HG03432 (cell line): Measurements from ENCODE around the gene UBR1.

ENCODE experiments used
- ATAC-seq: cut with Tn5 transposase; IDR thresholded peaks from one replicate; pipeline ENCODE4 v1.9.1; 2021; ENCODE audit warnings: mild to moderate bottlenecking, moderate library complexity; ENCODE audit not compliant: unreplicated experiment

UBR1 gene

GRCh38 chr15:43111354-43111753, 5.5 kb upstream of the UBR1 start:
- ATAC-seq: no peak

GRCh38 chr15:43107751-43108150, 1.9 kb upstream of the UBR1 start:
- ATAC-seq: no peak

GRCh38 chr15:43106486-43106829, 620 bp upstream of the UBR1 start:
- ATAC-seq: no peak

GRCh38 chr15:43105077-43105736, 631 bp downstream of the UBR1 start:
- ATAC-seq: peak; percentile 9

GRCh38 chr15:43104426-43104825, 1.4 kb downstream of the UBR1 start:
- no peak for ATAC-seq

GRCh38 chr15:43103907-43104306, 1.9 kb downstream of the UBR1 start:
- ATAC-seq: no peak

GRCh38 chr15:43102187-43102586, 3.7 kb downstream of the UBR1 start:
- no peak for ATAC-seq

GRCh38 chr15:43100971-43101370, 4.9 kb downstream of the UBR1 start:
- ATAC-seq: no peak

- ATAC-seq: no peak
These were observed 6.6 kb downstream of the UBR1 start for GRCh38 chr15:43099105-43099845.

- no peak for ATAC-seq
These were observed 9.4 kb downstream of the UBR1 start for GRCh38 chr15:43096411-43096810.

- no peak for ATAC-seq
These were observed 10.0 kb downstream of the UBR1 start for GRCh38 chr15:43095708-43096347.

- ATAC-seq: no peak
These were observed 10.6 kb downstream of the UBR1 start for GRCh38 chr15:43095243-43095642.

GRCh38 chr15:43094416-43095030, 11.3 kb downstream of the UBR1 start:
- ATAC-seq: no peak

- no peak for ATAC-seq
These were observed 12.8 kb downstream of the UBR1 start for GRCh38 chr15:43093026-43093425.

- no peak for ATAC-seq
These were observed 14.0 kb downstream of the UBR1 start for GRCh38 chr15:43091859-43092258.

- ATAC-seq: no peak
These were observed 19.3 kb downstream of the UBR1 start for GRCh38 chr15:43086551-43086950.

- no peak for ATAC-seq
These were observed 19.9 kb downstream of the UBR1 start for GRCh38 chr15:43085921-43086320.

GRCh38 chr15:43082509-43082908, 23.3 kb downstream of the UBR1 start:
- ATAC-seq: no peak

GRCh38 chr15:43081283-43081682, 24.6 kb downstream of the UBR1 start:
- ATAC-seq: no peak

- no peak for ATAC-seq
These were observed 34.4 kb downstream of the UBR1 start for GRCh38 chr15:43071451-43071850.

GRCh38 chr15:43070893-43071292, 34.9 kb downstream of the UBR1 start:
- no peak for ATAC-seq

- no peak for ATAC-seq
These were observed 35.6 kb downstream of the UBR1 start for GRCh38 chr15:43070249-43070648.
